HG03571 (cell line): ENCODE data around the gene RNF217.
"Not testable (repeated sequence)": the region's sequence is repeated elsewhere in the genome, so short reads cannot be mapped to it uniquely, and the experiment has no call there.

Experiments used
- ATAC-seq: cut with Tn5 transposase; IDR thresholded peaks from one replicate; pipeline ENCODE4 v1.9.1; 2021; ENCODE audit not compliant: unreplicated experiment

Gene RNF217

GRCh38 chr6:124961777-124962638, at the start of gene RNF217:
TSS of gene RNF217 (plus strand) at chr6:124962437. CDS start at chr6:124962545, 108 bp downstream.
- ATAC-seq = no peak

GRCh38 chr6:124913056-124913455, 49.2 kb upstream of the RNF217 start:
- no peak for ATAC-seq

- ATAC-seq = no peak
Observed at GRCh38 chr6:124917769-124918168, 44.5 kb upstream of the RNF217 start.

GRCh38 chr6:124919703-124920102, 42.5 kb upstream of the RNF217 start:
- ATAC-seq = not testable (repeated sequence)

- no peak for ATAC-seq
Observed at GRCh38 chr6:124924333-124924759, 37.9 kb upstream of the RNF217 start.

- ATAC-seq = no peak
Observed at GRCh38 chr6:124926435-124926834, 35.8 kb upstream of the RNF217 start.

GRCh38 chr6:124927806-124928205, 34.4 kb upstream of the RNF217 start:
- no peak for ATAC-seq

GRCh38 chr6:124928851-124929250, 33.4 kb upstream of the RNF217 start:
- ATAC-seq = no peak

GRCh38 chr6:124937645-124938044, 24.6 kb upstream of the RNF217 start:
- ATAC-seq = no peak

- no peak for ATAC-seq
Observed at GRCh38 chr6:124941259-124941658, 21.0 kb upstream of the RNF217 start.

GRCh38 chr6:124943658-124944057, 18.6 kb upstream of the RNF217 start:
- no peak for ATAC-seq

GRCh38 chr6:124947971-124948451, 14.2 kb upstream of the RNF217 start:
- no peak for ATAC-seq

GRCh38 chr6:124949706-124950105, 12.5 kb upstream of the RNF217 start:
- no peak for ATAC-seq

GRCh38 chr6:124953808-124954207, 8.4 kb upstream of the RNF217 start:
- no peak for ATAC-seq

- no peak for ATAC-seq
Observed at GRCh38 chr6:124955108-124955856, 7.0 kb upstream of the RNF217 start.

GRCh38 chr6:124956018-124956417, 6.2 kb upstream of the RNF217 start:
- ATAC-seq = no peak

- ATAC-seq = no peak
Observed at GRCh38 chr6:124958149-124958548, 4.1 kb upstream of the RNF217 start.

- no peak for ATAC-seq
Observed at GRCh38 chr6:124958759-124959354, 3.4 kb upstream of the RNF217 start.

GRCh38 chr6:124960757-124961463, 1.3 kb upstream of the RNF217 start:
- no peak for ATAC-seq

- ATAC-seq = no peak
Observed at GRCh38 chr6:124961464-124961776, 817 bp upstream of the RNF217 start.
